A673 (cell line): Measurements from ENCODE around the gene FGF18.

Experiments used
- EZH2 ChIP-seq: fragments of 200-600 bp; sonication (generic); IDR thresholded peaks from 2 replicates; pipeline ENCODE4 v1.6.1; 2017; ENCODE audit warnings: borderline replicate concordance, low read depth, mild to moderate bottlenecking, mixed read lengths, antibody characterized with exemption, low read length; ENCODE audit not compliant: poor library complexity, severe bottlenecking
- TF ChIP-seq, protein P1 (sequence below): fragments of 300-800, 200-600 bp; sonication (generic); conservative IDR thresholded peaks from 2 replicates; pipeline ENCODE4 v1.5.1; 2017; ENCODE audit warnings: low read depth, mild to moderate bottlenecking, antibody characterized with exemption, low read length, moderate library complexity, mixed read lengths

- TF ChIP-seq, protein P1, sequence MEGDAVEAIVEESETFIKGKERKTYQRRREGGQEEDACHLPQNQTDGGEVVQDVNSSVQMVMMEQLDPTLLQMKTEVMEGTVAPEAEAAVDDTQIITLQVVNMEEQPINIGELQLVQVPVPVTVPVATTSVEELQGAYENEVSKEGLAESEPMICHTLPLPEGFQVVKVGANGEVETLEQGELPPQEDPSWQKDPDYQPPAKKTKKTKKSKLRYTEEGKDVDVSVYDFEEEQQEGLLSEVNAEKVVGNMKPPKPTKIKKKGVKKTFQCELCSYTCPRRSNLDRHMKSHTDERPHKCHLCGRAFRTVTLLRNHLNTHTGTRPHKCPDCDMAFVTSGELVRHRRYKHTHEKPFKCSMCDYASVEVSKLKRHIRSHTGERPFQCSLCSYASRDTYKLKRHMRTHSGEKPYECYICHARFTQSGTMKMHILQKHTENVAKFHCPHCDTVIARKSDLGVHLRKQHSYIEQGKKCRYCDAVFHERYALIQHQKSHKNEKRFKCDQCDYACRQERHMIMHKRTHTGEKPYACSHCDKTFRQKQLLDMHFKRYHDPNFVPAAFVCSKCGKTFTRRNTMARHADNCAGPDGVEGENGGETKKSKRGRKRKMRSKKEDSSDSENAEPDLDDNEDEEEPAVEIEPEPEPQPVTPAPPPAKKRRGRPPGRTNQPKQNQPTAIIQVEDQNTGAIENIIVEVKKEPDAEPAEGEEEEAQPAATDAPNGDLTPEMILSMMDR = no peak
- no peak for TF ChIP-seq EZH2
Measured at GRCh38 chr5:171392585-171393159, 26.8 kb upstream of the FGF18 start.
